HepG2 (cell line): ENCODE measurements around the gene SYMPK. TPM values are rescaled to one million over a fixed set of nuclear protein-coding genes. Genes with fewer than 3 reads are reported as not detected.

Experiments used
- ARNTL ChIP-seq: sonication (generic); formaldehyde crosslinking; IDR thresholded peaks from 2 replicates; pipeline ENCODE4 v1.4.0; 2020; ENCODE audit warnings: mild to moderate bottlenecking, missing genetic modification reagents
- ASH2L ChIP-seq: fragments of 300-600, 200-600 bp; sonication (generic); IDR thresholded peaks from 2 replicates; pipeline ENCODE4 v1.7.0; 2017; ENCODE audit warnings: low read depth, mild to moderate bottlenecking, moderate library complexity, mixed read lengths, low read length; ENCODE audit not compliant: insufficient read length
- HDAC6 ChIP-seq: fragments of 200-600 bp; sonication (generic); IDR thresholded peaks from 2 replicates; pipeline ENCODE4 v1.7.0; 2017; ENCODE audit warnings: mild to moderate bottlenecking, antibody characterized with exemption, low read length, low read depth
- KAT8 ChIP-seq: IDR thresholded peaks from 2 replicates; pipeline ENCODE4 v1.6.1; 2016; ENCODE audit warnings: missing genetic modification reagents, missing compliant biosample characterization
- KLF11 ChIP-seq: IDR thresholded peaks from 2 replicates; pipeline ENCODE4 v1.6.1; 2016; ENCODE audit warnings: missing compliant biosample characterization
- NFE2L2 ChIP-seq: fragments of 150-350 bp; IDR thresholded peaks from 2 replicates; pipeline ENCODE4 v1.6.1; 2014; ENCODE audit warnings: low read length
- PHF5A ChIP-seq: IDR thresholded peaks from one replicate; pipeline ENCODE4 v1.6.1; 2018; ENCODE audit warnings: low read depth, missing genetic modification reagents; ENCODE audit not compliant: unreplicated experiment
- POGZ ChIP-seq: sonication (generic); formaldehyde crosslinking; IDR thresholded peaks from 2 replicates; pipeline ENCODE4 v1.4.0; 2020; ENCODE audit warnings: mild to moderate bottlenecking, missing genetic modification reagents
- PREB ChIP-seq: sonication (generic); formaldehyde crosslinking; IDR thresholded peaks from 2 replicates; pipeline ENCODE4 v1.4.0; 2020; ENCODE audit warnings: missing genetic modification reagents
- RFX5 ChIP-seq: IDR thresholded peaks from 2 replicates; pipeline ENCODE4 v1.6.1; 2011; ENCODE audit warnings: low read depth, low read length, improper control_type of control experiment
- SRSF1 ChIP-seq: fragments of 200-400 bp; formaldehyde crosslinking; optimal IDR thresholded peaks from 2 replicates; pipeline ENCODE3; 2017; ENCODE audit warnings: mild to moderate bottlenecking, low read depth, low read length, moderate library complexity
- TRIM22 ChIP-seq: fragments of 450-650 bp; IDR thresholded peaks from 2 replicates; pipeline ENCODE4 v1.6.1; 2017
- ZBTB2 ChIP-seq: sonication (generic); formaldehyde crosslinking; IDR thresholded peaks from 2 replicates; pipeline ENCODE4 v1.8.0; 2022; ENCODE audit warnings: low read depth, missing genetic modification reagents
- ZFP36L1 ChIP-seq: sonication (generic); formaldehyde crosslinking; IDR thresholded peaks from 2 replicates; pipeline ENCODE4 v1.8.0; 2022; ENCODE audit warnings: mild to moderate bottlenecking, missing genetic modification reagents, moderate library complexity
- ZNF547 ChIP-seq: sonication (generic); formaldehyde crosslinking; IDR thresholded peaks from 2 replicates; pipeline ENCODE4 v1.5.1; 2020; ENCODE audit warnings: mild to moderate bottlenecking, missing genetic modification reagents
- ZNF572 ChIP-seq: sonication (generic); formaldehyde crosslinking; IDR thresholded peaks from 2 replicates; pipeline ENCODE4 v1.5.1; 2020; ENCODE audit warnings: mild to moderate bottlenecking, missing genetic modification reagents
- ZNF616 ChIP-seq: sonication (generic); formaldehyde crosslinking; IDR thresholded peaks from 2 replicates; pipeline ENCODE4 v1.5.0; 2020; ENCODE audit warnings: low read depth, mild to moderate bottlenecking, missing genetic modification reagents
- ZNF883 ChIP-seq: sonication (generic); formaldehyde crosslinking; IDR thresholded peaks from 2 replicates; pipeline ENCODE4 v1.5.1; 2020; ENCODE audit warnings: mild to moderate bottlenecking, missing genetic modification reagents; ENCODE audit errors: not compliant biosample characterization
- polyA plus RNA-seq, 8 experiments: library from polyadenylated mRNA; depleted of rRNA in 3 of 8; stranded (reverse) in 7 of 8; unstranded in 1 of 8; fragments of >200 nt; fragmentation: Illumina TruSeq in 4 of 8; extraction: Trizol in 4 of 8; gene quantifications; 2 replicates each; pipeline versions ENCODE4 v1.2.1 to v1.2.3, GENCODE V29; 2011 to 2016; ENCODE audit warnings: low read depth in 4 of 8, missing spikeins in 1 of 8, mixed read lengths in 1 of 8; ENCODE audit not compliant: insufficient read depth in 1 of 8
- total RNA-seq, 5 experiments: library from RNA; depleted of rRNA; stranded (reverse); fragments of >200 nt; fragmentation: Illumina TruSeq; extraction: Trizol; gene quantifications; 2 replicates each; pipeline ENCODE4 v1.2.3, GENCODE V29; 2016; ENCODE audit warnings: low read depth in 1 of 5
- TF ChIP-seq, protein P1 (sequence below): sonication (generic); formaldehyde crosslinking; IDR thresholded peaks from 2 replicates; pipeline ENCODE4 v1.8.0; 2022; ENCODE audit warnings: missing genetic modification reagents, mild to moderate bottlenecking, moderate library complexity, borderline replicate concordance

SYMPK gene
- total and polyA plus RNA-seq, 2 of the 13 experiments (the other 11 are each of a cell fraction or from before 2014, with no cell fraction given), result 21.9 to 55.7 TPM

- TF ChIP-seq ZBTB2 (CRISPR knock-in tag) (peak; percentile 68; the same call in 1 of the 2 replicates), HDAC6 (no peak), TRIM22 (no peak), KAT8 (CRISPR knock-in tag) (peak; percentile 59; the same call in 1 of the 2 replicates), ZFP36L1 (CRISPR knock-in tag) (peak; percentile 84; the same call in 1 of the 2 replicates), PREB (CRISPR knock-in tag) (0 out of 2 replicates have a peak, but pooled peaks have one; percentile 60), SRSF1 (peak; percentile 71), POGZ (CRISPR knock-in tag) (peak; percentile 16; the same call in 1 of the 2 replicates), KLF11 (peak; percentile 83; the same call in 1 of the 2 replicates), PHF5A (peak; percentile 78), ASH2L (peak; percentile 31), RFX5 (peak; percentile 62), ARNTL (CRISPR knock-in tag) (peak; percentile 67), ZNF616 (CRISPR knock-in tag) (peak; percentile 61; the same call in 1 of the 2 replicates), ZNF572 (CRISPR knock-in tag) (no peak), NFE2L2 (no peak), ZNF547 (peak; percentile 93), ZNF883 (CRISPR knock-in tag) (peak; percentile 75)
- TF ChIP-seq, protein P1, sequence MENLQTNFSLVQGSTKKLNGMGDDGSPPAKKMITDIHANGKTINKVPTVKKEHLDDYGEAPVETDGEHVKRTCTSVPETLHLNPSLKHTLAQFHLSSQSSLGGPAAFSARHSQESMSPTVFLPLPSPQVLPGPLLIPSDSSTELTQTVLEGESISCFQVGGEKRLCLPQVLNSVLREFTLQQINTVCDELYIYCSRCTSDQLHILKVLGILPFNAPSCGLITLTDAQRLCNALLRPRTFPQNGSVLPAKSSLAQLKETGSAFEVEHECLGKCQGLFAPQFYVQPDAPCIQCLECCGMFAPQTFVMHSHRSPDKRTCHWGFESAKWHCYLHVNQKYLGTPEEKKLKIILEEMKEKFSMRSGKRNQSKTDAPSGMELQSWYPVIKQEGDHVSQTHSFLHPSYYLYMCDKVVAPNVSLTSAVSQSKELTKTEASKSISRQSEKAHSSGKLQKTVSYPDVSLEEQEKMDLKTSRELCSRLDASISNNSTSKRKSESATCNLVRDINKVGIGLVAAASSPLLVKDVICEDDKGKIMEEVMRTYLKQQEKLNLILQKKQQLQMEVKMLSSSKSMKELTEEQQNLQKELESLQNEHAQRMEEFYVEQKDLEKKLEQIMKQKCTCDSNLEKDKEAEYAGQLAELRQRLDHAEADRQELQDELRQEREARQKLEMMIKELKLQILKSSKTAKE (CRISPR knock-in tag), result no peak
Measured at GRCh38 chr19:45770192-45771101, 92.5 kb downstream of the SYMPK start (continued).
